Measurements from ENCODE around the gene WDR86.

The WDR86 gene

GRCh38 chr7:151351027-151351426 is 58.8 kb downstream of the WDR86 start:
- peaks cover 71% of the 10 kb centered on the region for H3K36me3 ChIP-seq
- DNase-seq = peak; percentile 39
- peak; percentile 48 for TF ChIP-seq CTCF (IDR thresholded peaks at IDR 0.05; ENCODE audit: low read depth, low read length)
- H3K9me3 ChIP-seq (ENCODE audit: severe bottlenecking) = no peaks in the 10 kb centered on the region
- H3K4me3 ChIP-seq (ENCODE audit: low read depth, low read length) = no peak overlapping the region
- H3K27ac ChIP-seq = no peak overlapping the region
- no peaks in the 10 kb centered on the region for H3K27me3 ChIP-seq (ENCODE audit: insufficient read depth, low read depth, severe bottlenecking)

- no peak overlapping the region for H3K27ac ChIP-seq
- H3K27me3 ChIP-seq (ENCODE audit: insufficient read depth, low read depth, severe bottlenecking) = no peaks in the 10 kb centered on the region
- H3K36me3 ChIP-seq = peaks cover 71% of the 10 kb centered on the region
- DNase-seq = no peak
- TF ChIP-seq CTCF (IDR thresholded peaks at IDR 0.05; ENCODE audit: low read depth, low read length) = no peak
- H3K4me3 ChIP-seq (ENCODE audit: low read depth, low read length) = no peak overlapping the region
- H3K9me3 ChIP-seq (ENCODE audit: severe bottlenecking) = no peaks in the 10 kb centered on the region
These were observed 60.4 kb downstream of the WDR86 start for GRCh38 chr7:151349507-151349853.

GRCh38 chr7:151348970-151349369 is 60.9 kb downstream of the WDR86 start:
- no peaks in the 10 kb centered on the region for H3K27me3 ChIP-seq (ENCODE audit: insufficient read depth, low read depth, severe bottlenecking)
- no peaks in the 10 kb centered on the region for H3K9me3 ChIP-seq (ENCODE audit: severe bottlenecking)
- peaks cover 70% of the 10 kb centered on the region for H3K36me3 ChIP-seq
- TF ChIP-seq CTCF (IDR thresholded peaks at IDR 0.05; ENCODE audit: low read depth, low read length) = no peak
- no peak for DNase-seq
- H3K27ac ChIP-seq = no peak overlapping the region
- no peak overlapping the region for H3K4me3 ChIP-seq (ENCODE audit: low read depth, low read length)

GRCh38 chr7:151347200-151347599 is 62.6 kb downstream of the WDR86 start:
- no peak for DNase-seq
- H3K4me3 ChIP-seq (ENCODE audit: low read depth, low read length) = no peak overlapping the region
- no peak for TF ChIP-seq CTCF (IDR thresholded peaks at IDR 0.05; ENCODE audit: low read depth, low read length)
- no peaks in the 10 kb centered on the region for H3K27me3 ChIP-seq (ENCODE audit: insufficient read depth, low read depth, severe bottlenecking)
- no peak overlapping the region for H3K27ac ChIP-seq
- H3K9me3 ChIP-seq (ENCODE audit: severe bottlenecking) = no peaks in the 10 kb centered on the region
- peaks cover 59% of the 10 kb centered on the region for H3K36me3 ChIP-seq

GRCh38 chr7:151346470-151346769 is 63.4 kb downstream of the WDR86 start:
- Histone ChIP-seq H3K27ac (no peak overlapping the region), H3K4me3 (ENCODE audit: low read depth, low read length) (no peak overlapping the region), H3K36me3 (peaks cover 51% of the 10 kb centered on the region), H3K27me3 (ENCODE audit: insufficient read depth, low read depth, severe bottlenecking) (no peaks in the 10 kb centered on the region), H3K9me3 (ENCODE audit: severe bottlenecking) (no peaks in the 10 kb centered on the region)
- no peak for DNase-seq
- no peak for TF ChIP-seq CTCF (IDR thresholded peaks at IDR 0.05; ENCODE audit: low read depth, low read length)

GRCh38 chr7:151345576-151346469 is 64.0 kb downstream of the WDR86 start:
- DNase-seq = no peak
- H3K27ac ChIP-seq = no peak overlapping the region
- no peaks in the 10 kb centered on the region for H3K27me3 ChIP-seq (ENCODE audit: insufficient read depth, low read depth, severe bottlenecking)
- no peak overlapping the region for H3K4me3 ChIP-seq (ENCODE audit: low read depth, low read length)
- peaks cover 46% of the 10 kb centered on the region for H3K36me3 ChIP-seq
- no peak for TF ChIP-seq CTCF (IDR thresholded peaks at IDR 0.05; ENCODE audit: low read depth, low read length)
- H3K9me3 ChIP-seq (ENCODE audit: severe bottlenecking) = no peaks in the 10 kb centered on the region

Data from WERI-Rb-1 (cell line).